Lower lobe of right lung (tissue), 2 donors: ENCODE data around the gene ARHGAP23. TPM values are rescaled to one million over a fixed set of nuclear protein-coding genes. Genes with fewer than 3 reads are reported as not detected.

Experiments
- ATAC-seq, 2 donors: fragments of 200-7000 bp; cut with Tn5 transposase; one replicate each; pipeline ENCODE4 v1.9.1; 2020 to 2022; ENCODE audit warnings: mild to moderate bottlenecking in 2 of 2, moderate library complexity in 2 of 2
- DNase-seq: peaks from one replicate; pipeline ENCODE4 v3.0.0-alpha.2; 2020
- H3K27ac ChIP-seq: fragments of 200-600 bp; one replicate; pipeline ENCODE4 v1.8.0; 2022
- H3K27me3 ChIP-seq: fragments of 200-600 bp; one replicate; pipeline ENCODE4 v1.8.0; 2022; ENCODE audit warnings: low read depth
- H3K36me3 ChIP-seq: fragments of 200-600 bp; one replicate; pipeline ENCODE4 v1.8.0; 2022; ENCODE audit warnings: mild to moderate bottlenecking
- H3K4me1 ChIP-seq: fragments of 200-600 bp; one replicate; pipeline ENCODE4 v1.8.0; 2022
- H3K4me3 ChIP-seq: fragments of 200-600 bp; one replicate; pipeline ENCODE4 v1.8.0; 2022; ENCODE audit warnings: mild to moderate bottlenecking
- H3K9me3 ChIP-seq: fragments of 200-600 bp; one replicate; pipeline ENCODE4 v1.8.0; 2022
- CTCF ChIP-seq: fragments of 200-600 bp; IDR thresholded peaks from one replicate; pipeline ENCODE4 v1.8.0; 2022; ENCODE audit warnings: antibody characterized with exemption, mild to moderate bottlenecking
- intact Hi-C: fragments of 100-400 bp; cut with DNase I; formaldehyde crosslinking; loops from one replicate; pipeline ENCODE4 v1.11.0; 2022
- total RNA-seq: library from RNA; stranded (reverse); fragmentation: NEBNext Ultra II Directional; extraction: Animal tissue kit (Norgen Biotek cat#: 25700); gene quantifications from one replicate; pipeline ENCODE4 v1.2.1, GENCODE V29; 2021
- donor health status: DM: no; HTN: yes; CAD: no; lungs with severe emphysema.

ARHGAP23 gene
- total RNA-seq, 1 donor from 2014 or later, result 48.4 TPM

- no peaks in the 10 kb centered on the region for H3K36me3 ChIP-seq
- H3K27me3 ChIP-seq, result no peaks in the 10 kb centered on the region
- H3K4me3 ChIP-seq, result no peak overlapping the region
- TF ChIP-seq CTCF, result no peak
- intact Hi-C loops, result loop anchor here (5.0 kb wide), 1 partner anchor 41 kb away; no protein-coding TSS in a partner anchor
- DNase-seq, result peak; percentile 38
- peaks cover 12% of the 10 kb centered on the region for H3K4me1 ChIP-seq
- no peaks in the 10 kb centered on the region for H3K9me3 ChIP-seq
- peak in 1 of 2 donors; percentile 33 for ATAC-seq
- no peak overlapping the region for H3K27ac ChIP-seq
These were observed 13.3 kb downstream of the ARHGAP23 start for GRCh38 chr17:38441429-38442061.

DNA sequence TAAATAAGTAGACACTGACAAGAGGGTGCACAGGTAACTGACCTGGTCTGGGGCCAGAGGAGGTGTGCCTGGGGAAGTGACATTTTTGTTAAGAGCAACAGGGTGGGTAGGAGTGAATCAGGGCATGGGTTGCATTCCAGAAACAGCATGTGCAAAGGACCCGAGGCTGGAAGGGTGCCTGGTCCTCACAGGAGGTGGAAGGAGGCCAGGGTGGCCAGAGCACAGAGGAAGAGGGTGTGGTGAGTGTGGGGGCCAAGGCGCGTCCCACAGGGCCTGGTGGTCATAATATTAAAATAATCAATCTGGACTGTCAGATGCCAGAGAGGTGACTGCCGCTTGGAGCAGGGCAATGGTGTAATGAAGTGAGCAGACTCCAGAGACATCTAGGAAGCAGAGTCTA lies 14.3 kb downstream of the ARHGAP23 start:
- Histone ChIP-seq H3K27ac (no peak overlapping the region), H3K27me3 (no peaks in the 10 kb centered on the region), H3K9me3 (no peaks in the 10 kb centered on the region), H3K4me3 (no peak overlapping the region), H3K4me1 (peaks cover 18% of the 10 kb centered on the region), H3K36me3 (no peaks in the 10 kb centered on the region)
- no peak for TF ChIP-seq CTCF
- intact Hi-C loops, result loop anchor here (5.0 kb wide), 1 partner anchor 40 kb away; no protein-coding TSS in a partner anchor
- ATAC-seq (no peak), DNase-seq (peak; percentile 37)

GRCh38 chr17:38443356-38444031 lies 15.2 kb downstream of the ARHGAP23 start:
- H3K4me3 ChIP-seq, result no peak overlapping the region
- no peaks in the 10 kb centered on the region for H3K36me3 ChIP-seq
- H3K27me3 ChIP-seq, result no peaks in the 10 kb centered on the region
- H3K4me1 ChIP-seq, result peaks cover 25% of the 10 kb centered on the region
- H3K9me3 ChIP-seq, result no peaks in the 10 kb centered on the region
- ATAC-seq (no peak), DNase-seq (peak; percentile 30)
- TF ChIP-seq CTCF, result no peak
- H3K27ac ChIP-seq, result no peak overlapping the region
- intact Hi-C loops, result loop anchor here (5.0 kb wide), 1 partner anchor 39 kb away; no protein-coding TSS in a partner anchor

- TF ChIP-seq CTCF, result peak; percentile 84
These were observed 15.9 kb downstream of the ARHGAP23 start for GRCh38 chr17:38444151-38444550.

DNA sequence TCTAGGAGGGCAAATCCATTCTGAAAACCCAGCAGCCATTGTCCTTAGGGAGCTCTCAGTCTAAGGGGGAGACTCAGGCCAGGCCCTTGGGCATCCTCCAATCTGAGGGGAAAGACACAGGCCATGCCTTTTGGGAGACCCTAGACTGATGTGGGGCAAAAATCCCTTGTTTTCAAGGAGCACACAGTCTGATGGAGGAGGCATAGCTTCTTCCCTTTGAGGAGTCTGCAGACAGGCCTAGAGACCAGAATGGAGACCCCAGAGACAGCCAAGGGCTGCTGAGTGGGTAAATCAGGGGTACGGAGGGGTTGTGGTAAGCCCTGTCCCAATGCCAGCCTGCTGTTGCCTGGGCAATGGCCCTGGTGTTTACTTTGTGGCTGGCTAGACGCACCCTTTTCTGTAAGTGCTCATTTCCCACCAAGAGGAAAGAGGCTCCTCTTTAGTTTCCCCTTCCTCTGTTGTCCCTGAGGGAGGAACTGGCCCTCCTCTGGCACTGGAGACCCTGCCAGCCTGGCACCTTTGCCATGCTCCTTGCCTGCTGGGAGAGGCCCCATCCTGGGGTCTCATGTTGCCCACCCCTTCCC lies 19.3 kb downstream of the ARHGAP23 start:
- DNase-seq (no peak), ATAC-seq (peak in 1 of 2 donors; percentile 41)
- intact Hi-C loops, result no loop called here
- Histone ChIP-seq H3K9me3 (no peaks in the 10 kb centered on the region), H3K27me3 (peaks cover 3% of the 10 kb centered on the region), H3K4me3 (no peak overlapping the region), H3K27ac (peak overlapping the region; percentile 68), H3K36me3 (no peaks in the 10 kb centered on the region), H3K4me1 (peaks cover 54% of the 10 kb centered on the region)
- TF ChIP-seq CTCF, result no peak

More at GRCh38 chr17:38444151-38444550, 15.9 kb downstream of the ARHGAP23 start:
- Histone ChIP-seq H3K9me3 (no peaks in the 10 kb centered on the region), H3K4me3 (no peak overlapping the region), H3K36me3 (no peaks in the 10 kb centered on the region), H3K27me3 (no peaks in the 10 kb centered on the region), H3K27ac (no peak overlapping the region), H3K4me1 (peaks cover 25% of the 10 kb centered on the region)
- intact Hi-C loops, result loop anchor here (5.0 kb wide), 1 partner anchor 38 kb away; no protein-coding TSS in a partner anchor
- ATAC-seq (peak; percentile 84), DNase-seq (peak; percentile 76)
